ENCODE results near the gene AGBL5.

The AGBL5 gene

DNA sequence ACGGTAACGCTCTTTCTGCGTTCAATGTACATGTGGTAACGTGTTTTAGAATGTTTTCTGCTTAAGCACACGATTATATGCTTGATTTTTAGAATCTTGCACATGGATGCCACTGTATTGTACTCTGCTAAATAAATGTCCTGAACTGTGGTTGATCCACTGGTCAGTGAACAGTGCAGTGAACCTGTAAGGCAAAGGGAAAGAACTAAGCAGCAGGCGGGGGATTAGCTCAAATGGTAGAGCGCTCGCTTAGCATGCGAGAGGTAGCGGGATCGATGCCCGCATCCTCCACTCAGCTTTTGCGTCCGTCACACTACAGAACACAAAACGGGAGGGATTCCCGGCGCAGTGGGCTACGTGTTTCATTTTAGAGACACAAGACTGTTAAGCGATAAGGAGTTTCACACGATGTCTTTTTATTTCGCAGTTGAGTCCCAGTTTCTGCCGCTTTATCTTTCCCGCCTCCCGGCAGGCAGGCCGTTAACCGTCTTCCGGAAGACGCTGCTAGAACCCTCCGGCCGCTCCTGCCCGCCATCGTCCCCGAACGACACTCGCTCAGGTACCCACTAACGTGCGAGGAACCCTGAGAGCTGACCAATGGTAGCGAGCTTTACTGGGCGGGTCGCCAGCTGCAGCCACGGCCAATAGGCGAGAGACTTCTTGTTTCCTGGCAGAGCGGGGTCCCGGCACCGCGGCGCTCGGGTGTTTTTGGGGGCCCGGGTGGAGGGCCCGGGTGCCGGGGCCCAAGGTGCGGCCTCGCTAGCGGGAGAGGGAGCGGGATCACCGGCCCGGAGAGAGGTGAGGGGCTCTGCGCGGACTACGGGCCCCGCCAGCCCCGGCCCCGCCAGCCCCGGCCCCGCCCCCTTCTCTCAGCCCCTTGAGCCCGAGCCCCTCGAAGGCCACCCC, at the start of gene AGBL5:
Gene AGBL5, plus strand, starts transcription at position 673 of the 906 bp plus-strand sequence. CDS start 1,291 bp downstream, outside the sequence.
- Histone ChIP-seq H3K9me3 (ENCODE audit: control insufficient read depth in 1 of 2, low read length in 2 of 2) (no peaks in the 10 kb centered on the region), H3K4me3 (ENCODE audit: low read depth in 1 of 2, low read length in 2 of 2) (peak within 1 kb of the TSS; percentile 78 to 97), H3K27me3 (ENCODE audit: control insufficient read depth in 1 of 2, insufficient read depth in 2 of 2, low read length in 2 of 2) (no peaks in the 10 kb centered on the region), H3K36me3 (ENCODE audit: control insufficient read depth in 1 of 2, insufficient read depth in 2 of 2, low read length in 2 of 2) (peaks cover 8 to 22% of the 10 kb centered on the region in 2 donors), H3K9ac (ENCODE audit: low read depth in 1 of 2, low read length in 2 of 2) (peak within 1 kb of the TSS; percentile 68 to 71), H3K27ac (ENCODE audit: low read depth, low read length) (peak within 1 kb of the TSS; percentile 80), H3K4me1 (ENCODE audit: control insufficient read depth in 1 of 2, insufficient read depth in 2 of 2, low read length in 2 of 2) (peaks cover 10 to 13% of the 10 kb centered on the region in 2 donors)

GRCh38 chr2:27001950-27002349, 49.5 kb upstream of the AGBL5 start:
- H3K9me3 ChIP-seq (ENCODE audit: control insufficient read depth in 1 of 2, low read length in 2 of 2) = no peaks in the 10 kb centered on the region

DNA sequence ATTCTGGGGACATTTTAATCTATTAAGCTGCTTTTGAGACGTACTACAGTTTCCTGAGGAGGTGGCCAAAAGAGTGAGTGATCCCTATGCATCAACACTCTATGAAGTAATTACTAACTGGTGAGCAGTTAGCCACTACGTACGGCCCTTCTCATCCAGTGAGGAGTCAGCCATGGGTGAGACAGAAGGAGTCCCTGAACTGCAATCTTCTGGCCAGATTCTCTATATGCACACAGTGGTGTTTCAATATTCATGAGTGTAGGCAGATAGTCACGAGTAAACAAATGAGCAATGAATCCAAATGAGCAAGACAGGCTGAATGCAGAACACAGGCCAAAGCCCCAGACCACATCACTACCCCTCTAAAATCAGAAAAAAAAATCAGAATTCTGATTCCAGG, 48.5 kb upstream of the AGBL5 start:
- Histone ChIP-seq H3K4me1 (ENCODE audit: control insufficient read depth in 1 of 2, insufficient read depth in 2 of 2, low read length in 2 of 2) (no peaks in the 10 kb centered on the region), H3K4me3 (ENCODE audit: low read depth in 1 of 2, low read length in 2 of 2) (no peak overlapping the region), H3K27ac (ENCODE audit: low read depth, low read length) (no peak overlapping the region), H3K27me3 (ENCODE audit: control insufficient read depth in 1 of 2, insufficient read depth in 2 of 2, low read length in 2 of 2) (no peaks in the 10 kb centered on the region), H3K36me3 (ENCODE audit: control insufficient read depth in 1 of 2, insufficient read depth in 2 of 2, low read length in 2 of 2) (no peaks in the 10 kb centered on the region), H3K9me3 (ENCODE audit: control insufficient read depth in 1 of 2, low read length in 2 of 2) (no peaks in the 10 kb centered on the region), H3K9ac (ENCODE audit: low read depth in 1 of 2, low read length in 2 of 2) (no peak overlapping the region)

More at GRCh38 chr2:27001950-27002349, 49.5 kb upstream of the AGBL5 start:
- no peaks in the 10 kb centered on the region for H3K27me3 ChIP-seq (ENCODE audit: control insufficient read depth in 1 of 2, insufficient read depth in 2 of 2, low read length in 2 of 2)
- H3K27ac ChIP-seq (ENCODE audit: low read depth, low read length) = no peak overlapping the region
- H3K9ac ChIP-seq (ENCODE audit: low read depth in 1 of 2, low read length in 2 of 2) = no peak overlapping the region
- no peak overlapping the region for H3K4me3 ChIP-seq (ENCODE audit: low read depth in 1 of 2, low read length in 2 of 2)
- H3K36me3 ChIP-seq (ENCODE audit: control insufficient read depth in 1 of 2, insufficient read depth in 2 of 2, low read length in 2 of 2) = no peaks in the 10 kb centered on the region
- no peaks in the 10 kb centered on the region for H3K4me1 ChIP-seq (ENCODE audit: control insufficient read depth in 1 of 2, insufficient read depth in 2 of 2, low read length in 2 of 2)

DNA sequence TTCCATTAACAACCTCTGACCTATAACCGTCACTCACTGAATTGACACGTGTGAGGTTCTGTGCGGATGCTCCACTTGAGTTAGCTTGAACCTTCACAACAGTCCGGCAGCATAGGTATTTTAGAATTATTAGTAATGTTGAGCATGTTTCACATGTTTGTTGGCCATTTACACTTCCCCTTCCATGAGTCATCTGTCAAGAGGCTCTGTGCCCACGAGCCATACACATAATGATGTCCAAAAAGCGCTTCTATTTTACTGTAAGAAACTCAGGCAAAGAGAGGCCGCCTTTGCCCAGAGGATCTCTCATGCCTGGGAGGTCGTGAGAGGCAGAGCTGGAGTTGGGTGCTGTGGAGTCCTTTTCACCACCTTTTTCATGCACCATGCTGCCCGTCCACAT, 47.6 kb upstream of the AGBL5 start:
- Histone ChIP-seq H3K9me3 (ENCODE audit: control insufficient read depth in 1 of 2, low read length in 2 of 2) (no peaks in the 10 kb centered on the region), H3K27ac (ENCODE audit: low read depth, low read length) (no peak overlapping the region), H3K9ac (ENCODE audit: low read depth in 1 of 2, low read length in 2 of 2) (no peak overlapping the region), H3K4me1 (ENCODE audit: control insufficient read depth in 1 of 2, insufficient read depth in 2 of 2, low read length in 2 of 2) (no peaks in the 10 kb centered on the region), H3K36me3 (ENCODE audit: control insufficient read depth in 1 of 2, insufficient read depth in 2 of 2, low read length in 2 of 2) (no peaks in the 10 kb centered on the region), H3K27me3 (ENCODE audit: control insufficient read depth in 1 of 2, insufficient read depth in 2 of 2, low read length in 2 of 2) (no peaks in the 10 kb centered on the region), H3K4me3 (ENCODE audit: low read depth in 1 of 2, low read length in 2 of 2) (no peak overlapping the region)

- Histone ChIP-seq H3K9me3 (ENCODE audit: control insufficient read depth in 1 of 2, low read length in 2 of 2) (no peaks in the 10 kb centered on the region), H3K36me3 (ENCODE audit: control insufficient read depth in 1 of 2, insufficient read depth in 2 of 2, low read length in 2 of 2) (no peaks in the 10 kb centered on the region), H3K4me1 (ENCODE audit: control insufficient read depth in 1 of 2, insufficient read depth in 2 of 2, low read length in 2 of 2) (no peaks in the 10 kb centered on the region), H3K4me3 (ENCODE audit: low read depth in 1 of 2, low read length in 2 of 2) (no peak overlapping the region), H3K27ac (ENCODE audit: low read depth, low read length) (no peak overlapping the region), H3K27me3 (ENCODE audit: control insufficient read depth in 1 of 2, insufficient read depth in 2 of 2, low read length in 2 of 2) (no peaks in the 10 kb centered on the region), H3K9ac (ENCODE audit: low read depth in 1 of 2, low read length in 2 of 2) (no peak overlapping the region)
These were observed 44.7 kb upstream of the AGBL5 start for GRCh38 chr2:27006602-27007415.

- Histone ChIP-seq H3K27me3 (ENCODE audit: control insufficient read depth in 1 of 2, insufficient read depth in 2 of 2, low read length in 2 of 2) (no peaks in the 10 kb centered on the region), H3K4me3 (ENCODE audit: low read depth in 1 of 2, low read length in 2 of 2) (no peak overlapping the region), H3K36me3 (ENCODE audit: control insufficient read depth in 1 of 2, insufficient read depth in 2 of 2, low read length in 2 of 2) (no peaks in the 10 kb centered on the region), H3K27ac (ENCODE audit: low read depth, low read length) (no peak overlapping the region), H3K9me3 (ENCODE audit: control insufficient read depth in 1 of 2, low read length in 2 of 2) (no peaks in the 10 kb centered on the region), H3K9ac (ENCODE audit: low read depth in 1 of 2, low read length in 2 of 2) (no peak overlapping the region), H3K4me1 (ENCODE audit: control insufficient read depth in 1 of 2, insufficient read depth in 2 of 2, low read length in 2 of 2) (no peaks in the 10 kb centered on the region)
These were observed 43.8 kb upstream of the AGBL5 start for GRCh38 chr2:27007416-27008374.

- H3K9ac ChIP-seq (ENCODE audit: low read depth in 1 of 2, low read length in 2 of 2) = no peak overlapping the region
- no peak overlapping the region for H3K27ac ChIP-seq (ENCODE audit: low read depth, low read length)
- no peaks in the 10 kb centered on the region for H3K4me1 ChIP-seq (ENCODE audit: control insufficient read depth in 1 of 2, insufficient read depth in 2 of 2, low read length in 2 of 2)
- H3K4me3 ChIP-seq (ENCODE audit: low read depth in 1 of 2, low read length in 2 of 2) = no peak overlapping the region
- no peaks in the 10 kb centered on the region for H3K27me3 ChIP-seq (ENCODE audit: control insufficient read depth in 1 of 2, insufficient read depth in 2 of 2, low read length in 2 of 2)
- H3K36me3 ChIP-seq (ENCODE audit: control insufficient read depth in 1 of 2, insufficient read depth in 2 of 2, low read length in 2 of 2) = no peaks in the 10 kb centered on the region
- H3K9me3 ChIP-seq (ENCODE audit: control insufficient read depth in 1 of 2, low read length in 2 of 2) = no peaks in the 10 kb centered on the region
These were observed 42.8 kb upstream of the AGBL5 start for GRCh38 chr2:27008678-27009077.

GRCh38 chr2:27009083-27009482, 42.4 kb upstream of the AGBL5 start:
- Histone ChIP-seq H3K4me1 (ENCODE audit: control insufficient read depth in 1 of 2, insufficient read depth in 2 of 2, low read length in 2 of 2) (no peaks in the 10 kb centered on the region), H3K9ac (ENCODE audit: low read depth in 1 of 2, low read length in 2 of 2) (no peak overlapping the region), H3K36me3 (ENCODE audit: control insufficient read depth in 1 of 2, insufficient read depth in 2 of 2, low read length in 2 of 2) (no peaks in the 10 kb centered on the region), H3K27ac (ENCODE audit: low read depth, low read length) (no peak overlapping the region), H3K27me3 (ENCODE audit: control insufficient read depth in 1 of 2, insufficient read depth in 2 of 2, low read length in 2 of 2) (no peaks in the 10 kb centered on the region), H3K4me3 (ENCODE audit: low read depth in 1 of 2, low read length in 2 of 2) (no peak overlapping the region), H3K9me3 (ENCODE audit: control insufficient read depth in 1 of 2, low read length in 2 of 2) (no peaks in the 10 kb centered on the region)

DNA sequence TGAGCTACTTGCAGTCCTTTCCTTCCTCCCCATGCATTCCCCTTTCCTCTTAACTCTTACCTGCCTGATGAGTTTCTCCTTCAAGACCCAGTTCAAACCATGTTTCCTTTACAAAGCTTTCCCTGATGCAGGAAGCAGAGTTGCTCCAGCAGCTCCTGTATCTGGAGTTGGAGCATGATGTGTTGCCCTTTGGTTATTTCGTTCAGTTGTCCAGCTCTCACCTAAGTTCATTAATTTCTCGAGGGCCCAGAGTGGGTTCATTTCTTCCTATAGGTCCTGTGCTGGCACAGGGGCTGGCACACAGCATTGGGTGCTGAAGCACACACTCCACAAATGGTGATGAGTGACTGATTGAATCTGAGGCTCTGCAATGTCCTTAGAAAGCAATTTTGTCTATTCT, 41.8 kb upstream of the AGBL5 start:
- no peaks in the 10 kb centered on the region for H3K9me3 ChIP-seq (ENCODE audit: control insufficient read depth in 1 of 2, low read length in 2 of 2)
- H3K4me1 ChIP-seq (ENCODE audit: control insufficient read depth in 1 of 2, insufficient read depth in 2 of 2, low read length in 2 of 2) = no peaks in the 10 kb centered on the region
- no peak overlapping the region for H3K9ac ChIP-seq (ENCODE audit: low read depth in 1 of 2, low read length in 2 of 2)
- H3K27ac ChIP-seq (ENCODE audit: low read depth, low read length) = no peak overlapping the region
- no peaks in the 10 kb centered on the region for H3K27me3 ChIP-seq (ENCODE audit: control insufficient read depth in 1 of 2, insufficient read depth in 2 of 2, low read length in 2 of 2)
- H3K4me3 ChIP-seq (ENCODE audit: low read depth in 1 of 2, low read length in 2 of 2) = no peak overlapping the region
- no peaks in the 10 kb centered on the region for H3K36me3 ChIP-seq (ENCODE audit: control insufficient read depth in 1 of 2, insufficient read depth in 2 of 2, low read length in 2 of 2)
